Cardiac septum (tissue), 1 donor: Measurements from ENCODE around the gene CAMK2G. TPM values are rescaled to one million over a fixed set of nuclear protein-coding genes. Genes with fewer than 3 reads are reported as not detected.
"Not testable (repeated sequence)": the region's sequence is repeated elsewhere in the genome, so short reads cannot be mapped to it uniquely, and the experiment has no call there.

Experiments
- DNase-seq: peaks from one replicate; pipeline ENCODE4 v3.0.0-alpha.2; 2020; ENCODE audit warnings: low spot score
- intact Hi-C: fragments of 100-400 bp; cut with DNase I; formaldehyde crosslinking; loops from one replicate; pipeline ENCODE4 v1.14.0; 2022
- total RNA-seq: library from RNA; stranded (reverse); fragmentation: NEBNext Ultra II Directional; extraction: Animal tissue kit (Norgen Biotek cat#: 25700); gene quantifications from one replicate; pipeline ENCODE4 v1.2.1, GENCODE V29; 2021
- donor health status: DM: no; HTN: no; CAD: no.

CAMK2G gene
- total RNA-seq, 1 donor from 2014 or later, result 12.7 TPM

GRCh38 chr10:73803680-73804286, 70.6 kb downstream of the CAMK2G start:
- DNase-seq, result no peak
- intact Hi-C loops, result no loop called here

GRCh38 chr10:73802276-73802991, 71.9 kb downstream of the CAMK2G start:
- intact Hi-C loops, result no loop called here

GRCh38 chr10:73801253-73801590, 73.1 kb downstream of the CAMK2G start:
- DNase-seq, result no peak
- intact Hi-C loops, result no loop called here

More at GRCh38 chr10:73802276-73802991, 71.9 kb downstream of the CAMK2G start:
- no peak for DNase-seq

GRCh38 chr10:73800560-73801252, 73.6 kb downstream of the CAMK2G start:
- no peak for DNase-seq
- intact Hi-C loops, result no loop called here

- no peak for DNase-seq
- intact Hi-C loops, result no loop called here
Measured at GRCh38 chr10:73799899-73800559, 74.3 kb downstream of the CAMK2G start.

- intact Hi-C loops, result no loop called here
- no peak for DNase-seq
Measured at GRCh38 chr10:73798927-73799560, 75.3 kb downstream of the CAMK2G start.

GRCh38 chr10:73798087-73798486, 76.3 kb downstream of the CAMK2G start:
- intact Hi-C loops, result no loop called here
- DNase-seq, result no peak

- no peak for DNase-seq
- intact Hi-C loops, result no loop called here
Measured at GRCh38 chr10:73797324-73798025, 76.9 kb downstream of the CAMK2G start.

- no peak for DNase-seq
- intact Hi-C loops, result no loop called here
Measured at GRCh38 chr10:73796766-73797165, 77.6 kb downstream of the CAMK2G start.

- intact Hi-C loops, DNase-seq: not testable (repeated sequence)
Measured at GRCh38 chr10:73796035-73796434, 78.3 kb downstream of the CAMK2G start.

GRCh38 chr10:73795491-73795890, 78.9 kb downstream of the CAMK2G start:
- DNase-seq, intact Hi-C loops: not testable (repeated sequence)

GRCh38 chr10:73793456-73793855, 80.9 kb downstream of the CAMK2G start:
- intact Hi-C loops, result no loop called here
- DNase-seq, result no peak

GRCh38 chr10:73791871-73792400, 82.4 kb downstream of the CAMK2G start:
- no peak for DNase-seq
- intact Hi-C loops, result no loop called here

GRCh38 chr10:73790886-73791625, 83.3 kb downstream of the CAMK2G start:
- intact Hi-C loops, result no loop called here

GRCh38 chr10:73789659-73790055, 84.7 kb downstream of the CAMK2G start:
- intact Hi-C loops, result no loop called here
- no peak for DNase-seq

More at GRCh38 chr10:73790886-73791625, 83.3 kb downstream of the CAMK2G start:
- no peak for DNase-seq

- DNase-seq, result no peak
- intact Hi-C loops, result no loop called here
Measured at GRCh38 chr10:73788864-73789658, 85.3 kb downstream of the CAMK2G start.

GRCh38 chr10:73787031-73787800, 87.1 kb downstream of the CAMK2G start:
- DNase-seq, intact Hi-C loops: not testable (repeated sequence)
